Caco-2 (cell line): ENCODE data around the gene SDHAF4. TPM values are rescaled to one million over a fixed set of nuclear protein-coding genes. Genes with fewer than 3 reads are reported as not detected.

Experiments
- BruUV-seq: library from RNA; stranded (reverse); fragments of 400-500 nt; replicated peaks from 2 replicates; lab custom pipeline; 2021; lab: Mats Ljungman, UMichigan
- CTCF ChIA-PET: fragments of 300-600 bp; sonication (Branson Sonifier 250); formaldehyde crosslinking; loops from one replicate; lab custom pipeline; 2022; ENCODE audit warnings: antibody characterized with exemption; lab: Charles Lee
- POLR2A ChIA-PET: fragments of 300-600 bp; sonication (Branson Sonifier 250); formaldehyde crosslinking; loops from one replicate; lab custom pipeline; 2022; ENCODE audit warnings: antibody characterized with exemption; lab: Charles Lee
- DNase-seq, 2 experiments: peaks; one replicate each; pipeline versions ENCODE4 v3.0.0 to v3.0.0-alpha.2; 2020 to 2022
- H3K27me3 ChIP-seq: replicated peaks from 2 replicates; pipeline ENCODE4 v1.6.0; 2011; ENCODE audit warnings: low read length; ENCODE audit not compliant: control insufficient read depth, insufficient read depth
- H3K36me3 ChIP-seq: 2 replicates; pipeline ENCODE4 v1.5.1; 2011; ENCODE audit warnings: low read length; ENCODE audit not compliant: control insufficient read depth, insufficient read depth
- H3K4me1 ChIP-seq: fragments of 250-450 bp; sonication (Bioruptor Pico); 2 replicates; pipeline ENCODE4 v1.5.1; 2020; ENCODE audit warnings: mild to moderate bottlenecking
- H3K4me3 ChIP-seq: 2 replicates; pipeline ENCODE4 v1.5.1; 2011; ENCODE audit warnings: low read depth, mild to moderate bottlenecking, control low read depth, low read length
- H3K9me3 ChIP-seq: fragments of 250-450 bp; sonication (Bioruptor Pico); 2 replicates; pipeline ENCODE4 v1.5.1; 2020; ENCODE audit warnings: mild to moderate bottlenecking, moderate library complexity
- H3K27ac Mint-ChIP-seq: one replicate; pipeline ENCODE4 v1.8.0; 2022; ENCODE audit warnings: mixed read lengths; ENCODE audit not compliant: unreplicated experiment
- H3K27me3 Mint-ChIP-seq: one replicate; pipeline ENCODE4 v1.8.0; 2022; ENCODE audit warnings: mixed read lengths; ENCODE audit not compliant: insufficient read depth, unreplicated experiment
- H3K36me3 Mint-ChIP-seq: one replicate; pipeline ENCODE4 v1.8.0; 2022; ENCODE audit warnings: mild to moderate bottlenecking, mixed read lengths; ENCODE audit not compliant: insufficient read depth, unreplicated experiment
- H3K4me1 Mint-ChIP-seq: one replicate; pipeline ENCODE4 v1.8.0; 2022; ENCODE audit warnings: low read depth, mixed read lengths; ENCODE audit not compliant: unreplicated experiment
- H3K4me3 Mint-ChIP-seq: one replicate; pipeline ENCODE4 v1.8.0; 2022; ENCODE audit warnings: mild to moderate bottlenecking, moderate library complexity, mixed read lengths; ENCODE audit not compliant: unreplicated experiment
- H3K9me3 Mint-ChIP-seq: one replicate; pipeline ENCODE4 v1.8.0; 2022; ENCODE audit warnings: mixed read lengths; ENCODE audit not compliant: unreplicated experiment
- intact Hi-C: fragments of 100-400 bp; cut with micrococcal nuclease; formaldehyde crosslinking; loops from one replicate; pipeline ENCODE4 v1.10.0; 2022; ENCODE audit not compliant: unreplicated experiment
- total RNA-seq: library from RNA; stranded (reverse); gene quantifications from 2 replicates; pipeline ENCODE4 v1.2.3, GENCODE V29; 2022
- TF ChIP-seq, protein P1 (sequence below), 2 experiments: fragments of 200-600 bp in 1 of 2; IDR thresholded peaks; 1 replicate in 1 of 2; 2 replicates in 1 of 2; pipeline versions ENCODE4 v1.5.1 to v1.8.0; 2011 to 2022; ENCODE audit warnings: antibody characterized with exemption in 1 of 2, control low read depth in 1 of 2, inconsistent platforms in 1 of 2, low read depth in 1 of 2, low read length in 1 of 2, mild to moderate bottlenecking in 1 of 2, moderate library complexity in 1 of 2; ENCODE audit not compliant: insufficient read depth in 1 of 2, severe bottlenecking in 1 of 2, unreplicated experiment in 1 of 2

SDHAF4 gene
- total RNA-seq, 1 experiment from 2014 or later = 8.4 TPM

DNA sequence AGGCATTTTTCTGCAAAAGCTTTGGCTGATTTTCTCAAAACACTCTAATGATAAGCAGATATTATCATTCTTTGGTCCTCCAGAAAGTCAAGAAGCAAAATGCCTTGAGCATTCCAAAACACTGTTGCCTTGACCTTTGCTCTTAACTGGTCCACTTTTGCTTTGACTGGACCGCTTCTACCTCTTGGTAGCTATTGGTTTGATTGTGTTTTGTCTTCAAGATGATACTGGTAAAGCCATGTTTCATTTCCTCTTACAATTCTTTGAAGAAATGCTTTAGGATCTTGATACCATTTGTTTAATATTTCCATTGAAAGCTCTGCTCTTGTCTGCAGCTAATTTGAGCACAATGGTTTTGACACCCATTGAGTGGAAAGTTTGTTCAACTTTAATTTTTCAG is 35.6 kb upstream of the SDHAF4 start:
- no peaks in the 10 kb centered on the region; the same call in 1 of the 2 replicates for H3K9me3 ChIP-seq
- Mint-ChIP-seq H3K27ac (no peak overlapping the region), H3K4me1 (no peaks in the 10 kb centered on the region), H3K4me3 (no peak overlapping the region), H3K9me3 (no peaks in the 10 kb centered on the region), H3K36me3 (no peaks in the 10 kb centered on the region), H3K27me3 (no peaks in the 10 kb centered on the region)
- no peak overlapping the region for H3K4me3 ChIP-seq
- ChIA-PET CTCF (no interaction called here), POLR2A (no interaction called here)
- H3K4me1 ChIP-seq = no peaks in the 10 kb centered on the region
- no peak for DNase-seq
- TF ChIP-seq, protein P1, sequence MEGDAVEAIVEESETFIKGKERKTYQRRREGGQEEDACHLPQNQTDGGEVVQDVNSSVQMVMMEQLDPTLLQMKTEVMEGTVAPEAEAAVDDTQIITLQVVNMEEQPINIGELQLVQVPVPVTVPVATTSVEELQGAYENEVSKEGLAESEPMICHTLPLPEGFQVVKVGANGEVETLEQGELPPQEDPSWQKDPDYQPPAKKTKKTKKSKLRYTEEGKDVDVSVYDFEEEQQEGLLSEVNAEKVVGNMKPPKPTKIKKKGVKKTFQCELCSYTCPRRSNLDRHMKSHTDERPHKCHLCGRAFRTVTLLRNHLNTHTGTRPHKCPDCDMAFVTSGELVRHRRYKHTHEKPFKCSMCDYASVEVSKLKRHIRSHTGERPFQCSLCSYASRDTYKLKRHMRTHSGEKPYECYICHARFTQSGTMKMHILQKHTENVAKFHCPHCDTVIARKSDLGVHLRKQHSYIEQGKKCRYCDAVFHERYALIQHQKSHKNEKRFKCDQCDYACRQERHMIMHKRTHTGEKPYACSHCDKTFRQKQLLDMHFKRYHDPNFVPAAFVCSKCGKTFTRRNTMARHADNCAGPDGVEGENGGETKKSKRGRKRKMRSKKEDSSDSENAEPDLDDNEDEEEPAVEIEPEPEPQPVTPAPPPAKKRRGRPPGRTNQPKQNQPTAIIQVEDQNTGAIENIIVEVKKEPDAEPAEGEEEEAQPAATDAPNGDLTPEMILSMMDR (IDR thresholded peaks at IDR 0.05; ENCODE audit: insufficient read depth in 1 of 2, low read depth in 1 of 2, low read length in 1 of 2, severe bottlenecking in 1 of 2, unreplicated experiment in 1 of 2) = no peak
- intact Hi-C loops = no loop called here
- no TSS peak for BruUV-seq
- no peaks in the 10 kb centered on the region for H3K36me3 ChIP-seq
- no peaks in the 10 kb centered on the region for H3K27me3 ChIP-seq

DNA sequence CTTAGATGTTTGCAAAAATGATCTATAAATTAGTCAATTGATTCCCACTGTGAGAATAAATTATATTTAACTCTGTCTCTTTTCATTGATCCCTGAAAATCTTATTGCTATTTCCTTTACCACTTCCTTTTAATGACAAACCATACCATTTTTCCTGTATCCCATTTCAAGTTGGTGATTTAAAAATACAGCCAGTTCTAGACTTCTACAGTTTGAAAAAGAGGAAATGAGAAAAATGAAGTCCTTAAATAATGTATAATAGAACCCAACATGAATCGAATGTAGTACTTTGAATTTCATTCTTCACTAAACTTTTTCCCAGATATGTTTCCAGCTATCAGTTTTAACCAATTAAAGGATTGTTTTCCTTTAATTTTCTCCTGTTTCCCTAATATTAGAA is 29.5 kb upstream of the SDHAF4 start:
- no peaks in the 10 kb centered on the region for H3K4me1 Mint-ChIP-seq
- TF ChIP-seq, protein P1 (IDR thresholded peaks at IDR 0.05; ENCODE audit: insufficient read depth in 1 of 2, low read depth in 1 of 2, low read length in 1 of 2, severe bottlenecking in 1 of 2, unreplicated experiment in 1 of 2) = no peak
- Histone ChIP-seq H3K27me3 (no peaks in the 10 kb centered on the region), H3K36me3 (no peaks in the 10 kb centered on the region), H3K4me1 (no peaks in the 10 kb centered on the region), H3K9me3 (no peaks in the 10 kb centered on the region), H3K4me3 (no peak overlapping the region)
- H3K27me3 Mint-ChIP-seq = no peaks in the 10 kb centered on the region
- H3K9me3 Mint-ChIP-seq = no peaks in the 10 kb centered on the region
- ChIA-PET CTCF (no interaction called here), POLR2A (no interaction called here)
- no TSS peak for BruUV-seq
- DNase-seq = no peak
- H3K27ac Mint-ChIP-seq = no peak overlapping the region
- no peak overlapping the region for H3K4me3 Mint-ChIP-seq
- intact Hi-C loops = no loop called here
- H3K36me3 Mint-ChIP-seq = no peaks in the 10 kb centered on the region

DNA sequence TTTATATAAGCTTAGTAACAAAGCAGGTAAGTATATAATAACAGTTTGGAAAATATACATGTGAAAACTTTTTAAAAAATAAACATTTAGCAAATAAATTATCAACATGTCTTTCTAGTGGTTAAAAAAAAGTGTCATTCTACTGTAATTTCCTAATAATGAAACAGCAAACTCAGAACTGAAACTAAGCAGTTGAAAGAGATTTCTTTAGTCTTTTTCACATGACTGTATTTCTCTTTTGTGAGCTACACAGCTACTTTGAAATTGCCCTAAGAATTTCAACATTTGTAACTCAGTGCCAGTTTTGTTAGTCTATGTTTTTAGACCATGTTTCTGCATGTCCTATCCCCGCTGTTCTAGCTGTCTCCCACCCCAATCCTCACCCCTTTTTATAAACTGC is 28.4 kb upstream of the SDHAF4 start:
- no peaks in the 10 kb centered on the region for H3K9me3 Mint-ChIP-seq
- H3K4me1 ChIP-seq = no peaks in the 10 kb centered on the region
- no peak overlapping the region for H3K4me3 Mint-ChIP-seq
- no peaks in the 10 kb centered on the region for H3K9me3 ChIP-seq
- no peak overlapping the region for H3K27ac Mint-ChIP-seq
- intact Hi-C loops = no loop called here
- no peaks in the 10 kb centered on the region for H3K36me3 ChIP-seq
- no peaks in the 10 kb centered on the region for H3K36me3 Mint-ChIP-seq
- no peak for DNase-seq
- no peaks in the 10 kb centered on the region for H3K27me3 ChIP-seq
- TF ChIP-seq, protein P1 (IDR thresholded peaks at IDR 0.05; ENCODE audit: insufficient read depth in 1 of 2, low read depth in 1 of 2, low read length in 1 of 2, severe bottlenecking in 1 of 2, unreplicated experiment in 1 of 2) = no peak
- no peaks in the 10 kb centered on the region for H3K4me1 Mint-ChIP-seq
- BruUV-seq = no TSS peak
- H3K4me3 ChIP-seq = no peak overlapping the region
- ChIA-PET POLR2A (no interaction called here), CTCF (no interaction called here)
- no peaks in the 10 kb centered on the region for H3K27me3 Mint-ChIP-seq
